IMR-90 (cell line): ENCODE data around the gene LMBR1L. TPM values are rescaled to one million over a fixed set of nuclear protein-coding genes. Genes with fewer than 3 reads are reported as not detected.
"Not testable (repeated sequence)": the region's sequence is repeated elsewhere in the genome, so short reads cannot be mapped to it uniquely, and the experiment has no call there.

Experiments
- ATAC-seq: fragments of 200-7000 bp; cut with Tn5 transposase; 2 replicates; pipeline ENCODE4 v1.9.1; 2020; ENCODE audit warnings: low read depth, mild to moderate bottlenecking, moderate library complexity
- BruUV-seq: library from RNA; stranded (reverse); fragments of 400-500 nt; replicated peaks from 2 replicates; lab custom pipeline; 2021; lab: Mats Ljungman, UMichigan
- CTCF ChIA-PET: fragments of 300-600 bp; formaldehyde crosslinking; extraction: SDS; loops from one replicate; lab custom pipeline; 2021; ENCODE audit warnings: antibody characterized with exemption; lab: Yijun Ruan, JAX
- POLR2A ChIA-PET: fragments of 300-600 bp; sonication (Branson Sonifier 250); formaldehyde crosslinking; loops from one replicate; lab custom pipeline; 2022; ENCODE audit warnings: antibody characterized with exemption; ENCODE audit not compliant: unreplicated experiment; lab: Charles Lee
- DNase-seq: peaks from one replicate; pipeline ENCODE4 v3.0.0; 2013
- H2AFZ ChIP-seq: replicated peaks from 2 replicates; pipeline ENCODE3; 2013; ENCODE audit warnings: low read length, mild to moderate bottlenecking; ENCODE audit not compliant: poor library complexity
- H2AK5ac ChIP-seq: 2 replicates; pipeline ENCODE4 v1.6.1; 2013; ENCODE audit warnings: low read depth, low read length, inconsistent platforms
- H2AK9ac ChIP-seq: replicated peaks from 2 replicates; pipeline ENCODE3; 2013; ENCODE audit warnings: mild to moderate bottlenecking, low read depth, low read length, moderate library complexity; ENCODE audit not compliant: poor library complexity
- H2BK120ac ChIP-seq: 2 replicates; pipeline ENCODE4 v1.6.1; 2013; ENCODE audit warnings: low read depth, low read length, inconsistent platforms
- H2BK15ac ChIP-seq: 3 replicates; pipeline ENCODE4 v1.6.1; 2013; ENCODE audit warnings: low read depth, low read length, inconsistent platforms
- H2BK20ac ChIP-seq: 2 replicates; pipeline ENCODE4 v1.6.1; 2013; ENCODE audit warnings: low read depth, mild to moderate bottlenecking, inconsistent platforms, low read length, moderate library complexity
- H2BK5ac ChIP-seq: 2 replicates; pipeline ENCODE4 v1.6.1; 2013; ENCODE audit warnings: mild to moderate bottlenecking, low read depth, low read length, inconsistent platforms; ENCODE audit not compliant: poor library complexity, severe bottlenecking
- H3K14ac ChIP-seq: replicated peaks from 2 replicates; pipeline ENCODE4 v1.6.1; 2013; ENCODE audit warnings: low read depth, low read length, inconsistent platforms
- H3K18ac ChIP-seq: 2 replicates; pipeline ENCODE4 v1.6.1; 2013; ENCODE audit warnings: low read depth, low read length, control low read depth
- H3K23ac ChIP-seq: 2 replicates; pipeline ENCODE4 v1.6.1; 2013; ENCODE audit warnings: low read depth, low read length, inconsistent platforms
- H3K27ac ChIP-seq: 2 replicates; pipeline ENCODE4 v1.5.1; 2013; ENCODE audit warnings: mild to moderate bottlenecking, control low read depth, low read length; ENCODE audit not compliant: insufficient read depth
- H3K27me3 ChIP-seq: 2 replicates; pipeline ENCODE4 v1.6.1; 2013; ENCODE audit warnings: low read length; ENCODE audit not compliant: control insufficient read depth, insufficient read depth
- H3K36me3 ChIP-seq: 2 replicates; pipeline ENCODE4 v1.6.1; 2013; ENCODE audit warnings: low read length, mixed read lengths; ENCODE audit not compliant: control insufficient read depth, insufficient read depth
- H3K4ac ChIP-seq: 2 replicates; pipeline ENCODE4 v1.6.1; 2013; ENCODE audit warnings: low read depth, low read length, inconsistent platforms
- H3K4me1 ChIP-seq: 2 replicates; pipeline ENCODE4 v1.6.1; 2013; ENCODE audit warnings: low read length, mixed read lengths; ENCODE audit not compliant: control insufficient read depth, insufficient read depth
- H3K4me2 ChIP-seq: 2 replicates; pipeline ENCODE4 v1.6.1; 2013; ENCODE audit warnings: low read depth, mild to moderate bottlenecking, control low read depth, low read length, moderate library complexity
- H3K4me3 ChIP-seq: 2 replicates; pipeline ENCODE4 v1.5.1; 2013; ENCODE audit warnings: low read depth, mild to moderate bottlenecking, control low read depth, low read length, moderate library complexity; ENCODE audit not compliant: insufficient read depth
- H3K56ac ChIP-seq: 2 replicates; pipeline ENCODE4 v1.6.1; 2013; ENCODE audit warnings: low read length, inconsistent platforms; ENCODE audit not compliant: insufficient read depth; ENCODE audit errors: extremely low read depth
- H3K79me1 ChIP-seq, 2 experiments: 2 replicates each; pipeline ENCODE4 v1.6.1; 2013; ENCODE audit warnings: low read length in 2 of 2, inconsistent platforms in 1 of 2, low read depth in 1 of 2
- H3K9ac ChIP-seq: 2 replicates; pipeline ENCODE4 v1.6.1; 2013; ENCODE audit warnings: low read depth, low read length, control low read depth
- H3K9me1 ChIP-seq: 2 replicates; pipeline ENCODE4 v1.6.1; 2013; ENCODE audit warnings: low read length, inconsistent platforms; ENCODE audit not compliant: insufficient read depth
- H3K9me3 ChIP-seq: 2 replicates; pipeline ENCODE4 v1.6.1; 2013; ENCODE audit warnings: low read length; ENCODE audit not compliant: control insufficient read depth, insufficient read depth
- H4K20me1 ChIP-seq: 2 replicates; pipeline ENCODE4 v1.6.1; 2013; ENCODE audit warnings: low read length, inconsistent platforms; ENCODE audit not compliant: insufficient read depth
- H4K5ac ChIP-seq: 2 replicates; pipeline ENCODE4 v1.6.1; 2013; ENCODE audit warnings: mild to moderate bottlenecking, low read depth, low read length, control low read depth
- H4K8ac ChIP-seq, 2 experiments: 2 replicates each; pipeline ENCODE4 v1.6.1; 2013; ENCODE audit warnings: low read depth in 2 of 2, low read length in 2 of 2, control low read depth in 1 of 2, inconsistent platforms in 1 of 2
- H4K91ac ChIP-seq: 2 replicates; pipeline ENCODE4 v1.6.1; 2013; ENCODE audit warnings: low read depth, low read length, inconsistent platforms; ENCODE audit not compliant: insufficient read depth
- WGBS, 2 experiments: methylation state at CpG; one replicate each; pipeline versions ENCODE4 v1.1.5 to v1.1.7; 2013; ENCODE audit warnings: missing lambda C conversion rate in 2 of 2; ENCODE audit not compliant: insufficient read length in 1 of 2; ENCODE audit errors: extremely low coverage in 2 of 2; 5-methylcytosine and 5-hydroxymethylcytosine counted together
- dilution Hi-C: fragments of 300-500 bp; cut with HindIII; formaldehyde crosslinking; loops from one replicate; pipeline ENCODE4 v1.14.3; 2018; ENCODE audit warnings: low sequenced_read_pairs; ENCODE audit not compliant: unreplicated experiment
- in situ Hi-C: fragments of 300-500 bp; cut with MboI; formaldehyde crosslinking; loops from 3 replicates; pipeline ENCODE4 v1.14.3; 2019; ENCODE audit warnings: low sequenced_read_pairs, inconsistent platforms, mixed read lengths
- intact Hi-C: fragments of 100-400 bp; cut with micrococcal nuclease; formaldehyde crosslinking; loops from 2 replicates; pipeline ENCODE4 v1.10.0; 2022
- polyA plus RNA-seq, 3 experiments: library from polyadenylated mRNA; depleted of rRNA; stranded (reverse); fragments of >200 nt; gene quantifications; 2 replicates each; pipeline ENCODE4 v1.2.3, GENCODE V29; 2012; ENCODE audit warnings: low replicate concordance in 1 of 3
- total RNA-seq: library from RNA; depleted of rRNA; stranded (reverse); fragments of >200 nt; gene quantifications from 2 replicates; pipeline ENCODE4 v1.2.3, GENCODE V29; 2012

Gene LMBR1L
- total and polyA plus RNA-seq, 2 of the 4 experiments (the other 2 are of a cell fraction): 33.0 to 44.6 TPM

DNA sequence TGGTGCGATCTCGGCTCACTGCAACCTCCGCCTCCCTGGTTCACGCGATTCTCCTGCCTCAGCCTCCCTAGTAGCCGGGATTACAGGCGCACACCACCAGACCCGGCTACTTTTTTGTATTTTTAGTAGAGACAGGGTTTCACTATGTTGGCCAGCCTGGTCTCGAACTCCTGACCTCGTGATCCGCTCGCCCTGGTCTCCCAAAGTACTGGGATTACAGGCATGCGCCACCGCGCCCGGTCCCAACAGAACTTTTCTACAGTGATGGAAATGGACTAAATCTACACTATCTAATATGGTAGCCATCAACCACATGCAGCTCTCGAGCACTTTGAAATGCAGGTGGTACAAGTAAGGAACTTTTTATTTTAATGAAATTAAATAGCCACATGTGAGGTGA, 48.7 kb downstream of the LMBR1L start:
- H4K91ac ChIP-seq, H3K9ac ChIP-seq, H2BK120ac ChIP-seq, H4K8ac ChIP-seq, H3K27ac ChIP-seq, H2AK9ac ChIP-seq, H3K4me1 ChIP-seq, H2AK5ac ChIP-seq, H3K27me3 ChIP-seq, POLR2A ChIA-PET, H3K4ac ChIP-seq, H2BK20ac ChIP-seq, H3K9me3 ChIP-seq, intact Hi-C loops, H3K4me2 ChIP-seq, H3K56ac ChIP-seq, H3K36me3 ChIP-seq, H3K23ac ChIP-seq, H3K18ac ChIP-seq, H3K4me3 ChIP-seq, H2BK5ac ChIP-seq, BruUV-seq, ATAC-seq, H3K14ac ChIP-seq, dilution Hi-C loops, H3K9me1 ChIP-seq, H2AFZ ChIP-seq, H4K5ac ChIP-seq, DNase-seq, H2BK15ac ChIP-seq: not testable (repeated sequence)
- CTCF ChIA-PET: interaction anchor here (0.9 kb wide), 1 partner anchor 48 kb away, joined by 3 read pairs; no protein-coding TSS in a partner anchor
- in situ Hi-C loops: loop anchor here (5.0 kb wide), 1 partner anchor 175 kb away; no protein-coding TSS in a partner anchor
- no CpG with 5 or more reads among the region's 17 CpGs for WGBS, 2 experiments
- Histone ChIP-seq H4K20me1 (peaks cover 25% of the 10 kb centered on the region), H3K79me1 (peaks cover 9 to 36% of the 10 kb centered on the region in 2 experiments; a peak in 3 of 4 replicates)
